ENCODE data around the gene SCRT2.
"Not testable (repeated sequence)": the region's sequence is repeated elsewhere in the genome, so short reads cannot be mapped to it uniquely, and the experiment has no call there.

The SCRT2 gene

DNA sequence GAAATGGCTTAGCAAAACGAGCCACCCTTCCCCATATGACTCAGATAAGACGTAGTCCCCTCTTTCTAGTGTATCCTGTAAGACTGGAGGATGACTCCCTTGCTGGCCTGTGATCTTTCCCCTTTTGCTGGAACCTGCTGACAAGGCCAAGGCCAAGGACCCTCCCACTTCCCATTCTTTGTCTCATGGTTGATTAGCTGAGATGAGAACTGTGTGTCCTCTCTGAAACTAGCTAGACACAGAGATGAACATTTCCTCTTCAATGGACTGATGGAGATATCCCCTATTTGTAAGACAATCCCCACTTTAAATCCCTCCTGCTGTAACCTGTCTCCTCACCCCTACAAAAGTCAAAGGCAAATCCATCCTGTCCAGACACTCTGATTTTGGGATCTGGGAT, 33.4 kb upstream of the SCRT2 start:
- H3K27ac Mint-ChIP-seq = no peak overlapping the region
- peaks cover 2% of the 10 kb centered on the region for H3K4me1 Mint-ChIP-seq (ENCODE audit: low read depth)
- no peak for DNase-seq
- H3K27me3 Mint-ChIP-seq = peaks cover 52% of the 10 kb centered on the region
- H3K4me3 Mint-ChIP-seq = no peak overlapping the region
- H3K36me3 Mint-ChIP-seq (ENCODE audit: low read depth) = no peaks in the 10 kb centered on the region
- peaks cover 3% of the 10 kb centered on the region for H3K9me3 Mint-ChIP-seq

DNA sequence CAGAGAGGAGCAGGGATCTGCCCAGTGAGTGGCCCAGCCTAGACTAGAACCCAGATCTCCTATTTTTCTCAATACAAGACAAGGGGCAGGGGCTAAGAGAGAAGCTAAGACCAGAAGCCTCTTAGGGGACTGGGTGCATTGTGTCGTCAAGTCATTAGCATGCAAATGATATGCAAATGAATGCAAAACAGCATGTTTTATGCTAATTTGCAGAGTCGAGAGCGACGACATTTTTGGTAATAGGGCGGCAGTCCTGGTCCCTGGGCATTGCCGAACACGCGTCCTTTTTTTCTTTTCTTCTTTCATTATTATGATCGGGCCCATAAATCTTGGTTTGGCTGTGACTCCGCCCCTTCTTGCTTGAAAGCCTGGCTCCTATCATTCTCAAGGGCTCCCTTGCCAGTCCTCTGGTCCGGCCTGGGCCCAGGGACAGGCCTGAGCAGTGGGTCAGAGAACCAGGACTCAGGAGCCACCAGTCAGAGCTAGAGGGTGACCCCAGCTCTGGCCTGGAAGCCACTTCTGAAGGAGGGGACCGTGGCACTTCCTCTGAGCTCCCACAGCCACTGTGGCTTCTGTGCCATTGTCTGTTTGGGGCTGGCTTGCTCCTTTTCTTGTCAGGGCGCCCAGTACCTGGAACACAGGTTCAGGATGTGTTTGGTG, 32.0 kb upstream of the SCRT2 start:
- H3K4me1 Mint-ChIP-seq (ENCODE audit: low read depth) = peaks cover 2% of the 10 kb centered on the region
- H3K4me3 Mint-ChIP-seq = no peak overlapping the region
- H3K27me3 Mint-ChIP-seq = peaks cover 45% of the 10 kb centered on the region
- no peaks in the 10 kb centered on the region for H3K36me3 Mint-ChIP-seq (ENCODE audit: low read depth)
- H3K9me3 Mint-ChIP-seq = no peaks in the 10 kb centered on the region
- DNase-seq = no peak
- H3K27ac Mint-ChIP-seq = no peak overlapping the region

DNA sequence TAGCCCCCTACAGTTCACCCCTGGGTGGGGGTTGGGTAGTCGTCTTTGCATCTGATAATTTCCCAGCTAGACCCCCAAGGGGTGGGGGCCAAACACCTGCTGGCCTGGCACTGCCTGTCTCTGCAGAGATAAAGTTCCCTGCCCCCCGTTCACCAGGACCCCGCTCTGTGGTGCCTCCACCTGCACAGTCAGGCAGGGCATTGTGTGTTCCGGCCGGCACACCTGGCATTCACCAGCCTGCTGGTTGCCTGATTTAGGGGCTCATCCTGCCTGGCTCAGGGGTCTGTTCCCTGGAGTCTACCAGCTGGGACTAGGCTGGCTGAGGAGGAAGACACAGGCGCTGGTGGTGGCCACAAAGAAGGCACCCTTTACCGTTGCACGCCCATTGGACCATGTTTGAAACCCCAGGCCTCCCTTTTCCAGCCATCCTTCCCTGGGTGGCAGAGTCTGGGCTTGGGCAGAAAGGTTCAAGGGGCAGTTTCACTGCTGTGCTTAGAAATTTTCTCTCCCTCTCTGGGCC, 30.8 kb upstream of the SCRT2 start:
- Mint-ChIP-seq H3K9me3 (no peaks in the 10 kb centered on the region), H3K4me3 (no peak overlapping the region), H3K27me3 (peaks cover 36% of the 10 kb centered on the region), H3K36me3 (ENCODE audit: low read depth) (no peaks in the 10 kb centered on the region), H3K27ac (no peak overlapping the region), H3K4me1 (ENCODE audit: low read depth) (peaks cover 2% of the 10 kb centered on the region)
- no peak for DNase-seq

DNA sequence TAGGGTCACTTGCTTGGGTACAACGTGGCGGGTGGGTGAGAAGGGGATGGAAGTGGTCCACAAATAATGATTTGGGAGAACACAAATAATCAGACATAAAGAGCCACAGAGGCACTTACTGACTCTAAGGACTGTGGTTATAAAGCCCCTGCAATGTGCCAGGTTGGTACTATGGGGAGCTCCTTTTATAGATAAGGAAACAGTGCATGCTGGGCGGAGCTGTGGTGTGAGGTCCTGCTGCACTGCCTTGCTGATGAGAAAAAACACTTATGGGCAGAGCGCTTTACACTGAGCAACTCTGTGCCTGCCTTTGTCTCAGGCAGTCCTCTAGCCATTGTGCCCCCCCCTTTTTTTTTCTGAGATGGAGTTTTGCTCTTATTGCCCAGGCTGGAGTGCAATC, 29.1 kb upstream of the SCRT2 start:
- DNase-seq = no peak
- Mint-ChIP-seq H3K9me3 (no peaks in the 10 kb centered on the region), H3K4me3 (no peak overlapping the region), H3K4me1 (ENCODE audit: low read depth) (peaks cover 2% of the 10 kb centered on the region), H3K36me3 (ENCODE audit: low read depth) (no peaks in the 10 kb centered on the region), H3K27ac (no peak overlapping the region), H3K27me3 (peaks cover 27% of the 10 kb centered on the region)

DNA sequence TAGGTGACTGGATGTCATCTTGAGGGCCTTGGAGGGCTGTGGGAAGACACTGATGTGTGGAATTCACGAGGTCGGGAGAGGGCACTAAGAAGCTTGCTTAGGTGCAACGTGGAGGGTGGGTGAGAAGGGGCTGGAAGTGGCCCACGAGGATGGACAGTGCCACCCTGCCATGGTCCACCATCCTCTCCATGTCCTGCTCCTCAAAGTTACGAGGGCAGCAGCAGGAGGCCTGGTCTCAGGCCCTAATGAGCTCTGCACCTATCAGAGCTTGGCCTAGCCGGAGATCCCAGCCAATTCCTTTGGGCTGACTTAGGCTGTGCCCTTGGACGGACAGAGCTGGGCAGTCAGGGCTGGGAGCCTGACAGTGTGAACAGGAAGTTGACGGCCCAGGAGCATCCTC, 27.8 kb upstream of the SCRT2 start:
- DNase-seq = no peak
- Mint-ChIP-seq H3K27ac (no peak overlapping the region), H3K4me3 (no peak overlapping the region), H3K9me3 (no peaks in the 10 kb centered on the region), H3K27me3 (peaks cover 18% of the 10 kb centered on the region), H3K36me3 (ENCODE audit: low read depth) (no peaks in the 10 kb centered on the region), H3K4me1 (ENCODE audit: low read depth) (no peaks in the 10 kb centered on the region)

DNA sequence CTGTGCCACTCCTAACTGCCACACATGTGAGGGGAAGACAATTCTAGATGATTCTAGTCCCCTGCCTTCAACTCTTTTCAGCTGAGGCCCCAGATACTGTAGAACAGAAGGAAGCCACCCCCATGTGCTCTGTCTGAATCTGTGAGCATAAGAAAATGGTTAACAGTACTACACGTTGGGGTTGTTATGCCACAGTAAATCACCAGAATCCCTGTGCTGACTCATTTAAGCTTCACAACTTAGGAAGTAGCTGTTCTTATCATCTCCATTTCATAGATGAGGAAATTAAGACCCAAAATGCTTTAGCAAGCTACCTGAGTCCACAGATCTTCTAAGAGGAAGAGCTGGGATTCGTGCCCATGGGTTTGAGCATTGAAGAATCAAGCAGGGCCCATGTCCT, 27.4 kb upstream of the SCRT2 start:
- Mint-ChIP-seq H3K27me3 (peaks cover 21% of the 10 kb centered on the region), H3K4me3 (no peak overlapping the region), H3K27ac (no peak overlapping the region), H3K4me1 (ENCODE audit: low read depth) (no peaks in the 10 kb centered on the region), H3K36me3 (ENCODE audit: low read depth) (no peaks in the 10 kb centered on the region), H3K9me3 (no peaks in the 10 kb centered on the region)
- DNase-seq = no peak

DNA sequence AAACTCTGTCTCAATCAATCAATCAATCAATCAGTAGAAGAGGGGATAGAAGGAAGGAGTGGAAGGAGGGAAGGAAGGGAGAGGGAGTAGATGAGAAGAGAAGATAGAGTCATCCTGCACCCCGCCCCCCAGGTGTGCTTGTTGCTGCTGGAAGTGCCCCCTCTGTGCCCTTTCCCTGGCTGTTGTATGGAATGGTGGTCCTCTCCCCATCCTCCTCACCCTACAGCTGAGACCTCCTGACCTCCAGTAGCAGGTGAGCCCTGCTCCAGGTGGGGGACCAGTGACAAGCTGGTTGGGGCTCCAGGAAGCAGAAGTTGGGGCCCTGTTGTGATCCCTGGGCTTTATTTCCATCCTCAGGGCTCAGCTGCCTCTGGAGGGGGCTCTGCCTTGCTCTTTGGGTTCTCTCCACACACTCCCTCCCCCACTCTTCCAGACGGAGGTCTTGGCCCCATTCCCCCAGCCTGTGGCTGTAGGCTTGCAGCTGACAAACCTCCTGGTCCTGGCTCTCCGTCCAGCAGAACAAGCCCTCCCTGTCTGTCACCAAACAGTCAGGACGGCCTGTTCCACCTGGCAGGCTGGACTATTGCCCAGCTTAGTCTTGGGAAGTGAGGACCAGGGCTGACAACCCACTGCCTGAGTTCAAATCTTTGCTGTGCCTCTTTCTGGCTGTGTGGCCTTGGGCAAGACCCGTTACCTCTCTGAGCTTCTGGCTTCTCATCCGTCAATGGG, 26.0 kb upstream of the SCRT2 start:
- no peak overlapping the region for H3K4me3 Mint-ChIP-seq

DNA sequence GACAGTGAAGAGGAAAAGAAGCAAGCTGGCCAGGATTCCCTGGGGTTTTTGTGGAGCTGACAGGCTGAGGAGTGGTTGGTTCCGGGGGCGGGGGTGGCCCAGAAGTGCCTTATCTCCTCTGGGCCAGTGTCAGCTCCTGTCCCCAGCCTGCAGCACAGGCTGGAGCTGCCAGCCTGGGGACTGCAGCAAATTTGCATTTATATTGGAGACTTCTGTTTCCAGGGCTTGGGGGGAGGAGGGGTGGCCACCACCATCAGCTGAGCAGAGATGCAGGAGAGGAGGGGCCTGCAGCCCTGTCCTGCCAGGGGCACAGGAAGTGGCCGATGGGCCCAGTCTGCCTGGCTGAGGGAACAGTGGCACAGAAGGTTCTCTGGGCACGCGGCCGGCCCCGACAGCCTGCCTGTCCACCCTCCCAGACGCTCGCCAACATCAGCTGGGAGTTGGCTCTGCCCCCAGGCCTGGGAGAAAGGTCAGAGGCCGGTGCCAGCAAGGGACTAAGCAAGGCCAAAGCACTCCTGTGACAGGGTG, 24.3 kb upstream of the SCRT2 start:
- Mint-ChIP-seq H3K36me3 (ENCODE audit: low read depth) (no peaks in the 10 kb centered on the region), H3K4me1 (ENCODE audit: low read depth) (no peaks in the 10 kb centered on the region), H3K27ac (no peak overlapping the region), H3K9me3 (no peaks in the 10 kb centered on the region), H3K27me3 (peaks cover 10% of the 10 kb centered on the region), H3K4me3 (no peak overlapping the region)
- no peak for DNase-seq

More for the DNA sequence above, 26.0 kb upstream of the SCRT2 start:
- Mint-ChIP-seq H3K27me3 (peaks cover 17% of the 10 kb centered on the region), H3K36me3 (ENCODE audit: low read depth) (no peaks in the 10 kb centered on the region), H3K9me3 (no peaks in the 10 kb centered on the region), H3K4me1 (ENCODE audit: low read depth) (no peaks in the 10 kb centered on the region), H3K27ac (no peak overlapping the region)
- no peak for DNase-seq

DNA sequence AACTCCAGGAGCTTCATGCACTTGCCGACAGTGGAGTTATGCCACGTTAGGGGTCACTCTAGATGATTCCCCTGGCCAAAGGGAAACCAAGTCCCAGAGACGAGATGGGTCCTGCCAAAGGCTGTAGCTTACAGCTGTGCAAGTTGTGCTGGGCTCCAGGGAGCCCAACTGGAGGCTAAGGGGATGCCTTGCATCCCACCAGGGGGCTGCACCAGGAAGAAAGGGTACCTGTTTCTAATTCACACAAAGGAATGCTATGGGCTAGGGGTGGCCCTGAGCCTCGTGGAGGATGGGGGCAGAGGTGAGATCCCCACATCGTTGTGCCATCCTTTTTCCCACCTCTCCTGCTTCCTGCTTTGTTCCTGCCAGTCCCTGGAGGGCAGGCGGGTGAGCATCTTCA, 23.7 kb upstream of the SCRT2 start:
- no peak for DNase-seq
- H3K27me3 Mint-ChIP-seq = peaks cover 10% of the 10 kb centered on the region
- H3K27ac Mint-ChIP-seq = no peak overlapping the region
- H3K4me1 Mint-ChIP-seq (ENCODE audit: low read depth) = no peaks in the 10 kb centered on the region
- H3K4me3 Mint-ChIP-seq = no peak overlapping the region
- H3K9me3 Mint-ChIP-seq = no peaks in the 10 kb centered on the region
- H3K36me3 Mint-ChIP-seq (ENCODE audit: low read depth) = no peaks in the 10 kb centered on the region

DNA sequence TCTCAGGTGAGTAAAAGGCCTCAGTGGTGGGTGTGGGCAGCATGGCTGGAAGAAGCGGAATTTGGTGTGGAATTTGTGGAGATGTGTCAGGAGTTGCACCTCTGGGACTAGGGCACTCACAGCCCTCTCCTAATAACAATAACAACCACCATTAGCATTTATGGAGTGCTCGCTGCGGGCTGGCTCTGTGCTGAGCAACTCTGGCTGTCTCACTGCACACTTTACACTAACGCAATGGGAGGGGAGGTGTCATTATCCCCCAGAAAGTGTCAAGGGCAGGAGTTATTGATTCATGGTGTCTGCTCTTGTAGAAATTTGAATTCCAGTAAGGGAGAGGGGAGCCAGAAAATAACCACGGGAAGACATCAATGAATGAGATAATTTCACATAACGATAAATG, 22.7 kb upstream of the SCRT2 start:
- no peak for DNase-seq
- Mint-ChIP-seq H3K9me3 (no peaks in the 10 kb centered on the region), H3K36me3 (ENCODE audit: low read depth) (no peaks in the 10 kb centered on the region), H3K4me3 (no peak overlapping the region), H3K27me3 (peaks cover 14% of the 10 kb centered on the region), H3K4me1 (ENCODE audit: low read depth) (no peaks in the 10 kb centered on the region), H3K27ac (no peak overlapping the region)

DNA sequence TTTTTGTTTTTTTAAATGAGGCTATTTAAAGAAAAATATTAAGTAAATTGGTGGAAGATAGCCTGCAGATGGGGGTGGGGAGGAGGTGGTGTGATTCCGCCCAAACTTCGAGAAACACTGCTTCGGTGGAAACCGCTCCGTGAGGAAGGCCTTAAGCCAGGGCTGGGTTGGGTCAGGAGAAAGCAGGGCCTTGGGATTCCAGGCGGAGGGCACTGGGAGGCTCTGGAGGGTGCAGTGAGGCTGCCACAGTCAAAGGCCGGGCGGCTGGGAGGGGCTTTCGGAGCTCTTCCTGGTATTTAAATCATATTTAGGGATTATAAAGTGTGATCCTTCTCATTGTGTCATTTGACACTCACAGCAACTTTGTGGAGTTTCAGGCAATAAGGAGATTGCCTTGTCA, 22.2 kb upstream of the SCRT2 start:
- Mint-ChIP-seq H3K4me1 (ENCODE audit: low read depth) (no peaks in the 10 kb centered on the region), H3K27me3 (peaks cover 14% of the 10 kb centered on the region), H3K27ac (no peak overlapping the region), H3K9me3 (no peaks in the 10 kb centered on the region), H3K36me3 (ENCODE audit: low read depth) (no peaks in the 10 kb centered on the region), H3K4me3 (no peak overlapping the region)
- DNase-seq = no peak

DNA sequence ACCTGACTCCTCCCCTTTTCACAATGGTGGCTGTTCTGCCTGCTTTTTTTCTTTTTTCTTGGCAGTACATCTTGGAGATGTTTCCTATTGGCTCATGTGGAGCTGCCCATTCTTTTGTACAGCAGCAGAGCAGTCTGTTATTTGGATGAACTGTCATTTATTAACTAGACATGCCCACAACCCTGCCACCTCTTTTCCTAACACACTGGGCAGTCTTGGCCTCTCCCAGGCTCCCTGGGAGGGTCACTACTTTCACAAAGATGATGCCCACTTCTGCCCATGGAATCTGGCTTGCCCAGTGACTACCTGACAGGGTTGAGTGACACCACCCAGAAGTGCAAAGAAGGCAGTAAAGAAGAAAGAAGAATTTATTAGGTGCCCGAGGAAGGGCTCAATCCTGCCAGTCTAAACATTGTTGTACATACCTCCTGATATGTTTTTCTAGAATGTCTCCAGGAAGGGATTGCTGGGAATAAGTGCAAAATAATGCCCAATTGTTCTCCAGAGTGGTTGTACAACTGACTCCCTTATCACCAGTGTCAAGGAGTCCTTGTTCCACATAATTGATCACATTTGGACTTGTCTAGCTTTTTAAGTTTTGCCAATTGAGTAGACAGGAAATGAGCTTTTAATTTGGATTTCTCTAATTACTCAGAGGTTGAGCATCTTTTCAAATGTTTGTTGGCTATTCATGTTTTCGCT, 19.7 kb upstream of the SCRT2 start:
- Mint-ChIP-seq H3K4me3 (no peak overlapping the region), H3K27me3 (peaks cover 14% of the 10 kb centered on the region), H3K9me3 (no peaks in the 10 kb centered on the region), H3K36me3 (ENCODE audit: low read depth) (no peaks in the 10 kb centered on the region), H3K27ac (no peak overlapping the region), H3K4me1 (ENCODE audit: low read depth) (no peaks in the 10 kb centered on the region)
- DNase-seq = no peak

DNA sequence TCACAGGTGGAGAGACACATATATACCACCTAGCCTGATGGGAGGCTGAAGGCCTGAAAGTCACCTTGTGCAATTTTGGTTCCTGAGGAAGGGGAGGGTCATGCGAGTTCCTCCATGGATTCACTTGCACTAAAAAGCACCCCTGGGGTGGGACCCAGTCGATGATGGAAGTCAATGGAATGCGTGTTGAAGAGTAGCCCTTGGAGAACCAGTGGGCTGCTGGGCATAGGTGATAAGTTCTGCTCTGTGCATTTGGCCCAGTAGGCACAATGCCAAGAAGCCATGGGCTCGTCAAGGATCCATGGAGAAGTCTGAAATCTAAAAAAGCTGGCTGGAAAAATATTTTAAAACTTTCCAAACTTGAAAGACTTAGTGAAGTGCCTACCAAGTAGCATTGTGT, 18.9 kb upstream of the SCRT2 start:
- no peak for DNase-seq
- Mint-ChIP-seq H3K4me3 (no peak overlapping the region), H3K36me3 (ENCODE audit: low read depth) (no peaks in the 10 kb centered on the region), H3K27me3 (peaks cover 16% of the 10 kb centered on the region), H3K9me3 (no peaks in the 10 kb centered on the region), H3K27ac (no peak overlapping the region), H3K4me1 (ENCODE audit: low read depth) (no peaks in the 10 kb centered on the region)

DNA sequence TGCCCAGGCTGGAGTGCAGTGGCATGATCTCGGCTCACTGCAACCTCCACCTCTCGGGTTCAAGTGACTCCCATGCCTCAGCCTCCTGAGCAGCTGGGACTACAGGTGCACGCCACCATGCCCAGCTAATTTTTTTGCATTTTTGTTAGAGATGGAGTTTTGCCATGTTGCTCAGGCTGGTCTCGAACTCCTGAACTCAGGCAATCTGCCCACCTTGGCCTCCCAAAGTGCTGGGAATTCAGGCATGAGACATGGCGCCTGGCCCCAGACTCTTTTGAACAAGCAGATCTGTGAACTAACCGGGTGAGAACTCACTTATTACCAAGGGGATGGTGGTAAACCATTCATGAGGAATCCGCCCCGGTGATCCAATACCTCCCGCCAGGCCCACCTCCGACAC, 18.2 kb upstream of the SCRT2 start:
- not testable (repeated sequence) for H3K36me3 Mint-ChIP-seq (ENCODE audit: low read depth); DNase-seq; H3K4me3 Mint-ChIP-seq; H3K27ac Mint-ChIP-seq; H3K9me3 Mint-ChIP-seq; H3K4me1 Mint-ChIP-seq (ENCODE audit: low read depth)
- H3K27me3 Mint-ChIP-seq = peaks cover 23% of the 10 kb centered on the region

DNA sequence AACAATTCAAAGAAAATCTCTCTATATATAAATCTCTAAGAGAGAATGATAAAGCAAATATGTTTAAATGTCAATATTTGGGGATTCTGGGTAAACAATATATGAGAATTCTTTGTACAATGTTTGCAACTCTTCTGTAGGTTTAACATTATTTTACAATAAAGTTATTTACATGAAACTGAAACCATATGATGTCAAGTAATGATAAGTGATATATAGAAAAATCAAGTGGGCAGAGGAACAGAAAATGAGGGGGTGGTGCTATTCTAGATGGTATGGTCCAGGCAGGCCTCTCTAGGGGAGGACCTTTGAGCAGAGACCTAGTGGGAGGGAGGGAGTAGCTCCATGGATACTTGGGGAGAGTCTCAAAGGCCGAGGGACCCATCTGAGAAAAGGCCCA, 16.4 kb upstream of the SCRT2 start:
- Mint-ChIP-seq H3K4me1 (ENCODE audit: low read depth) (no peaks in the 10 kb centered on the region), H3K36me3 (ENCODE audit: low read depth) (no peaks in the 10 kb centered on the region), H3K27ac (no peak overlapping the region), H3K9me3 (no peaks in the 10 kb centered on the region), H3K4me3 (no peak overlapping the region), H3K27me3 (peaks cover 20% of the 10 kb centered on the region)
- DNase-seq = no peak
